DND-41 (cell line): ENCODE results near the gene STK32B.

Experiments
- ATAC-seq: fragments of 200-7000 bp; cut with Tn5 transposase; 3 replicates; pipeline ENCODE4 v1.9.1; 2021; ENCODE audit warnings: low read depth; ENCODE audit not compliant: insufficient read depth
- DNase-seq: peaks from one replicate; pipeline ENCODE4 v3.0.0-alpha.2; 2020
- H2AFZ ChIP-seq: 2 replicates; pipeline ENCODE4 v1.6.0; 2012; ENCODE audit warnings: low read depth, low read length
- H3K27ac ChIP-seq: 2 replicates; pipeline ENCODE4 v1.5.1; 2012; ENCODE audit warnings: low read length, inconsistent platforms
- H3K27me3 ChIP-seq: fragments of 200-600 bp; sonication (generic); 2 replicates; pipeline ENCODE4 v1.6.0; 2012; ENCODE audit warnings: low read length, mild to moderate bottlenecking, inconsistent platforms; ENCODE audit not compliant: insufficient read depth, poor library complexity
- H3K36me3 ChIP-seq: 2 replicates; pipeline ENCODE4 v1.5.1; 2012; ENCODE audit warnings: low read length, inconsistent platforms; ENCODE audit not compliant: insufficient read depth
- H3K4me1 ChIP-seq: 2 replicates; pipeline ENCODE4 v1.5.1; 2012; ENCODE audit warnings: mild to moderate bottlenecking, low read length; ENCODE audit not compliant: insufficient read depth
- H3K4me2 ChIP-seq: 2 replicates; pipeline ENCODE4 v1.6.0; 2012; ENCODE audit warnings: mild to moderate bottlenecking, moderate library complexity, low read length, inconsistent platforms; ENCODE audit not compliant: insufficient read depth
- H3K4me3 ChIP-seq, 2 experiments: fragments of 200-600 bp in 1 of 2; shearing (Covaris generic) in 1 of 2; 2 replicates each; pipeline ENCODE4 v1.5.1; 2012 to 2016; ENCODE audit warnings: inconsistent platforms in 2 of 2, low read length in 2 of 2, mild to moderate bottlenecking in 2 of 2, low read depth in 1 of 2, moderate library complexity in 1 of 2
- H3K79me2 ChIP-seq: 2 replicates; pipeline ENCODE4 v1.6.0; 2012; ENCODE audit warnings: low read length, inconsistent platforms; ENCODE audit not compliant: insufficient read depth
- H3K9ac ChIP-seq: 2 replicates; pipeline ENCODE4 v1.6.0; 2012; ENCODE audit warnings: low read depth, mild to moderate bottlenecking, inconsistent platforms, low read length, moderate library complexity
- H3K9me3 ChIP-seq: 2 replicates; pipeline ENCODE4 v1.5.1; 2012; ENCODE audit warnings: low read length, moderate library complexity, mild to moderate bottlenecking, inconsistent platforms; ENCODE audit not compliant: insufficient read depth, severe bottlenecking
- H4K20me1 ChIP-seq: 2 replicates; pipeline ENCODE4 v1.6.0; 2012; ENCODE audit warnings: low read length; ENCODE audit not compliant: insufficient read depth
- EZH2 ChIP-seq: IDR thresholded peaks from 3 replicates; pipeline ENCODE4 v1.6.1; 2012; ENCODE audit warnings: borderline replicate concordance, low read depth, mild to moderate bottlenecking, moderate library complexity, low read length, inconsistent platforms; ENCODE audit not compliant: severe bottlenecking
- TF ChIP-seq, protein P1 (sequence below): IDR thresholded peaks from 2 replicates; pipeline ENCODE4 v1.5.1; 2012; ENCODE audit warnings: borderline replicate concordance, low read length, moderate library complexity, mild to moderate bottlenecking; ENCODE audit not compliant: poor library complexity, severe bottlenecking; ENCODE audit errors: extremely low read depth

The STK32B gene

GRCh38 chr4:5012244-5012898, 38.9 kb upstream of the STK32B start:
- H4K20me1 ChIP-seq = no peaks in the 10 kb centered on the region

GRCh38 chr4:5012958-5013357, 38.3 kb upstream of the STK32B start:
- DNase-seq = no peak
- no peaks in the 10 kb centered on the region for H3K27me3 ChIP-seq
- peaks cover 27% of the 10 kb centered on the region for H3K4me1 ChIP-seq
- H3K4me3 ChIP-seq = no peak overlapping the region
- no peaks in the 10 kb centered on the region for H3K36me3 ChIP-seq
- H2AFZ ChIP-seq = no peak overlapping the region
- H3K9me3 ChIP-seq = no peaks in the 10 kb centered on the region
- no peak overlapping the region; the same call in 1 of the 2 replicates for H3K27ac ChIP-seq
- H3K4me2 ChIP-seq = no peak overlapping the region
- ATAC-seq = no peak; the same call in 2 of the 3 replicates
- TF ChIP-seq, protein P1, sequence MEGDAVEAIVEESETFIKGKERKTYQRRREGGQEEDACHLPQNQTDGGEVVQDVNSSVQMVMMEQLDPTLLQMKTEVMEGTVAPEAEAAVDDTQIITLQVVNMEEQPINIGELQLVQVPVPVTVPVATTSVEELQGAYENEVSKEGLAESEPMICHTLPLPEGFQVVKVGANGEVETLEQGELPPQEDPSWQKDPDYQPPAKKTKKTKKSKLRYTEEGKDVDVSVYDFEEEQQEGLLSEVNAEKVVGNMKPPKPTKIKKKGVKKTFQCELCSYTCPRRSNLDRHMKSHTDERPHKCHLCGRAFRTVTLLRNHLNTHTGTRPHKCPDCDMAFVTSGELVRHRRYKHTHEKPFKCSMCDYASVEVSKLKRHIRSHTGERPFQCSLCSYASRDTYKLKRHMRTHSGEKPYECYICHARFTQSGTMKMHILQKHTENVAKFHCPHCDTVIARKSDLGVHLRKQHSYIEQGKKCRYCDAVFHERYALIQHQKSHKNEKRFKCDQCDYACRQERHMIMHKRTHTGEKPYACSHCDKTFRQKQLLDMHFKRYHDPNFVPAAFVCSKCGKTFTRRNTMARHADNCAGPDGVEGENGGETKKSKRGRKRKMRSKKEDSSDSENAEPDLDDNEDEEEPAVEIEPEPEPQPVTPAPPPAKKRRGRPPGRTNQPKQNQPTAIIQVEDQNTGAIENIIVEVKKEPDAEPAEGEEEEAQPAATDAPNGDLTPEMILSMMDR = no peak
- TF ChIP-seq EZH2 = no peak
- H3K79me2 ChIP-seq = no peaks in the 10 kb centered on the region
- H4K20me1 ChIP-seq = no peaks in the 10 kb centered on the region
- no peak overlapping the region for H3K9ac ChIP-seq

More at GRCh38 chr4:5012244-5012898, 38.9 kb upstream of the STK32B start:
- Histone ChIP-seq H3K4me2 (no peak overlapping the region), H3K4me3 (no peak overlapping the region), H3K9me3 (no peaks in the 10 kb centered on the region), H3K27me3 (no peaks in the 10 kb centered on the region), H3K36me3 (no peaks in the 10 kb centered on the region), H3K27ac (no peak overlapping the region; the same call in 1 of the 2 replicates), H3K79me2 (no peaks in the 10 kb centered on the region), H3K4me1 (peaks cover 27% of the 10 kb centered on the region), H3K9ac (no peak overlapping the region), H2AFZ (no peak overlapping the region)
- ATAC-seq = no peak
- TF ChIP-seq EZH2 = no peak
- TF ChIP-seq, protein P1 = no peak
- no peak for DNase-seq

GRCh38 chr4:5014007-5014682, 37.1 kb upstream of the STK32B start:
- no peak overlapping the region for H3K4me2 ChIP-seq
- H3K9ac ChIP-seq = no peak overlapping the region; the same call in 1 of the 2 replicates
- H3K79me2 ChIP-seq = no peaks in the 10 kb centered on the region
- H2AFZ ChIP-seq = peak overlapping the region; percentile 24; the same call in 1 of the 2 replicates
- H3K27me3 ChIP-seq = no peaks in the 10 kb centered on the region
- no peaks in the 10 kb centered on the region for H3K9me3 ChIP-seq
- H3K4me1 ChIP-seq = peaks cover 27% of the 10 kb centered on the region
- TF ChIP-seq EZH2 = no peak
- TF ChIP-seq, protein P1 = no peak
- peak overlapping the region; percentile 56; the same call in 1 of the 2 replicates for H3K27ac ChIP-seq
- ATAC-seq (peak; percentile 77), DNase-seq (peak; percentile 21)
- H4K20me1 ChIP-seq = no peaks in the 10 kb centered on the region
- H3K4me3 ChIP-seq = no peak overlapping the region
- no peaks in the 10 kb centered on the region for H3K36me3 ChIP-seq
